22Rv1 (cell line): ENCODE results near the gene BANP.
"Not testable (repeated sequence)": the region's sequence is repeated elsewhere in the genome, so short reads cannot be mapped to it uniquely, and the experiment has no call there.

Experiments
- CTCF ChIP-seq: fragments of 450-650 bp; IDR thresholded peaks from 2 replicates; pipeline ENCODE4 v1.5.1; 2017; ENCODE audit warnings: mild to moderate bottlenecking
- ZFX ChIP-seq: fragments of 450-650 bp; IDR thresholded peaks from 2 replicates; pipeline ENCODE4 v1.6.1; 2017; ENCODE audit warnings: antibody characterized with exemption, borderline replicate concordance

- not testable (repeated sequence) for TF ChIP-seq CTCF, ZFX
Observed at GRCh38 chr16:88091972-88092302, 140.7 kb downstream of the BANP start.
